Measurements from ENCODE around the gene SAPCD2.

Gene SAPCD2

GRCh38 chr9:137080260-137081122, 10.1 kb upstream of the SAPCD2 start:
- DNase-seq: no peak

- no peak for DNase-seq
These were observed 9.0 kb upstream of the SAPCD2 start for GRCh38 chr9:137079401-137079787.

GRCh38 chr9:137078701-137079400, 8.5 kb upstream of the SAPCD2 start:
- no peak for DNase-seq

- DNase-seq: no peak
These were observed 7.7 kb upstream of the SAPCD2 start for GRCh38 chr9:137077758-137078693.

GRCh38 chr9:137077010-137077747, 6.8 kb upstream of the SAPCD2 start, which contains the start of gene UAP1L1:
TSS of gene UAP1L1 (plus strand) at chr9:137077517. CDS start at chr9:137077533, 16 bp downstream.
- peak; percentile 60 for DNase-seq

GRCh38 chr9:137076636-137077009, 6.3 kb upstream of the SAPCD2 start:
- DNase-seq: no peak

GRCh38 chr9:137075275-137075775, 5.0 kb upstream of the SAPCD2 start:
- DNase-seq: no peak

GRCh38 chr9:137074657-137075274, 4.4 kb upstream of the SAPCD2 start:
- no peak for DNase-seq

GRCh38 chr9:137073992-137074399, 3.6 kb upstream of the SAPCD2 start:
- DNase-seq: no peak

- DNase-seq: no peak
These were observed 925 bp upstream of the SAPCD2 start for GRCh38 chr9:137071282-137071681.

GRCh38 chr9:137070906-137071275, 534 bp upstream of the SAPCD2 start:
- no peak for DNase-seq

- DNase-seq: no peak
These were observed 757 bp downstream of the SAPCD2 start for GRCh38 chr9:137069508-137070091.

GRCh38 chr9:137068539-137069507, 1.5 kb downstream of the SAPCD2 start:
- no peak for DNase-seq

- DNase-seq: peak; percentile 90
These were observed 2.4 kb downstream of the SAPCD2 start for GRCh38 chr9:137067860-137068538.

GRCh38 chr9:137066096-137066861, 4.1 kb downstream of the SAPCD2 start:
- DNase-seq: no peak

- DNase-seq: no peak
These were observed 4.9 kb downstream of the SAPCD2 start for GRCh38 chr9:137065336-137065967.

GRCh38 chr9:137064880-137065164, 5.5 kb downstream of the SAPCD2 start:
- no peak for DNase-seq

Data from hematopoietic multipotent progenitor cell treated with erythropoietin and hydrocortisone succinate and interleukin-3 and kit ligand, for 8 days (in vitro differentiated cells).